Kidney epithelial cell (primary cell): ENCODE measurements around the gene MYH2. TPM values are rescaled to one million over a fixed set of nuclear protein-coding genes. Genes with fewer than 3 reads are reported as not detected.

Experiments
- DNase-seq: peaks from one replicate; pipeline ENCODE4 v3.0.0-alpha.2; 2010; ENCODE audit warnings: low read depth
- H3K27me3 ChIP-seq: 2 replicates; pipeline ENCODE4 v1.6.0; 2011; ENCODE audit warnings: low read length; ENCODE audit not compliant: control insufficient read depth, insufficient read depth
- H3K36me3 ChIP-seq: 2 replicates; pipeline ENCODE4 v1.5.1; 2011; ENCODE audit warnings: low read length; ENCODE audit not compliant: control insufficient read depth, insufficient read depth
- H3K4me3 ChIP-seq: 2 replicates; pipeline ENCODE4 v1.5.1; 2011; ENCODE audit warnings: low read depth, mild to moderate bottlenecking, control low read depth, low read length
- CTCF ChIP-seq: IDR thresholded peaks from 2 replicates; pipeline ENCODE4 v1.5.1; 2011; ENCODE audit warnings: mild to moderate bottlenecking, moderate library complexity, low read length, control low read depth, inconsistent platforms; ENCODE audit not compliant: insufficient read depth, poor library complexity, severe bottlenecking
- total RNA-seq: library from RNA; depleted of rRNA; stranded (reverse); fragments of >200 nt; gene quantifications from 2 replicates; pipeline ENCODE4 v1.2.3, GENCODE V29; 2015

Gene MYH2
- total RNA-seq, 1 donor from 2014 or later = not detected

- Histone ChIP-seq H3K27me3 (no peaks in the 10 kb centered on the region), H3K36me3 (no peaks in the 10 kb centered on the region), H3K4me3 (no peak overlapping the region)
- no peak for DNase-seq
- no peak for TF ChIP-seq CTCF
Measured at GRCh38 chr17:10513299-10514067, 36.0 kb downstream of the MYH2 start.

- H3K27me3 ChIP-seq = no peaks in the 10 kb centered on the region
- H3K4me3 ChIP-seq = no peak overlapping the region
- DNase-seq = no peak
- H3K36me3 ChIP-seq = no peaks in the 10 kb centered on the region
- TF ChIP-seq CTCF = no peak
Measured at GRCh38 chr17:10512856-10513255, 36.6 kb downstream of the MYH2 start.

GRCh38 chr17:10499950-10500349, 49.5 kb downstream of the MYH2 start:
- Histone ChIP-seq H3K27me3 (no peaks in the 10 kb centered on the region), H3K4me3 (no peak overlapping the region), H3K36me3 (no peaks in the 10 kb centered on the region)
- TF ChIP-seq CTCF = no peak
- no peak for DNase-seq

- Histone ChIP-seq H3K36me3 (no peaks in the 10 kb centered on the region), H3K4me3 (no peak overlapping the region), H3K27me3 (no peaks in the 10 kb centered on the region)
- DNase-seq = no peak
- no peak for TF ChIP-seq CTCF
Measured at GRCh38 chr17:10492004-10492403, 57.5 kb downstream of the MYH2 start.

GRCh38 chr17:10482252-10482651, 67.2 kb downstream of the MYH2 start:
- TF ChIP-seq CTCF = no peak
- H3K4me3 ChIP-seq = no peak overlapping the region
- H3K27me3 ChIP-seq = no peaks in the 10 kb centered on the region
- no peak for DNase-seq
- H3K36me3 ChIP-seq = no peaks in the 10 kb centered on the region

- Histone ChIP-seq H3K36me3 (no peaks in the 10 kb centered on the region), H3K4me3 (no peak overlapping the region), H3K27me3 (no peaks in the 10 kb centered on the region)
- DNase-seq = no peak
- no peak for TF ChIP-seq CTCF
Measured at GRCh38 chr17:10477701-10478100, 71.8 kb downstream of the MYH2 start.
